Gastroesophageal sphincter (tissue), 3 donors: ENCODE measurements around the gene TBC1D7.

Source experiments
- CTCF ChIP-seq, 4 experiments: fragments of 200-600 bp in 2 of 4; fragments of 450-650 bp in 2 of 4; sonication (generic) in 1 of 4; IDR thresholded peaks; one replicate each; pipeline ENCODE4 v1.5.1; 2017 to 2019; ENCODE audit warnings: antibody characterized with exemption in 4 of 4, mild to moderate bottlenecking in 2 of 4, moderate library complexity in 2 of 4
- POLR2A ChIP-seq, 2 donors: fragments of 450-650 bp; IDR thresholded peaks; one replicate each; pipeline ENCODE4 v1.6.1; 2017; ENCODE audit warnings: antibody characterized with exemption in 2 of 2, mild to moderate bottlenecking in 2 of 2, moderate library complexity in 1 of 2

- TF ChIP-seq POLR2A (IDR thresholded peaks at IDR 0.05) (no peak), CTCF (IDR thresholded peaks at IDR 0.05) (no peak)
These were observed 27.4 kb downstream of the TBC1D7 start for GRCh38 chr6:13300643-13301590.
